ENCODE data around the gene FPGS.

- TF ChIP-seq, protein P1, sequence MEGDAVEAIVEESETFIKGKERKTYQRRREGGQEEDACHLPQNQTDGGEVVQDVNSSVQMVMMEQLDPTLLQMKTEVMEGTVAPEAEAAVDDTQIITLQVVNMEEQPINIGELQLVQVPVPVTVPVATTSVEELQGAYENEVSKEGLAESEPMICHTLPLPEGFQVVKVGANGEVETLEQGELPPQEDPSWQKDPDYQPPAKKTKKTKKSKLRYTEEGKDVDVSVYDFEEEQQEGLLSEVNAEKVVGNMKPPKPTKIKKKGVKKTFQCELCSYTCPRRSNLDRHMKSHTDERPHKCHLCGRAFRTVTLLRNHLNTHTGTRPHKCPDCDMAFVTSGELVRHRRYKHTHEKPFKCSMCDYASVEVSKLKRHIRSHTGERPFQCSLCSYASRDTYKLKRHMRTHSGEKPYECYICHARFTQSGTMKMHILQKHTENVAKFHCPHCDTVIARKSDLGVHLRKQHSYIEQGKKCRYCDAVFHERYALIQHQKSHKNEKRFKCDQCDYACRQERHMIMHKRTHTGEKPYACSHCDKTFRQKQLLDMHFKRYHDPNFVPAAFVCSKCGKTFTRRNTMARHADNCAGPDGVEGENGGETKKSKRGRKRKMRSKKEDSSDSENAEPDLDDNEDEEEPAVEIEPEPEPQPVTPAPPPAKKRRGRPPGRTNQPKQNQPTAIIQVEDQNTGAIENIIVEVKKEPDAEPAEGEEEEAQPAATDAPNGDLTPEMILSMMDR (conservative IDR thresholded peaks at IDR 0.05) = no peak
- TF ChIP-seq ZFX (IDR thresholded peaks at IDR 0.05) = no peak
These were observed 29.4 kb upstream of the FPGS start for GRCh38 chr9:127773272-127773671.

Data from C4-2B (cell line).